ENCODE results near the gene PSAP.

- TF ChIP-seq POLR2A (IDR thresholded peaks at IDR 0.05) = no peak
- TF ChIP-seq, protein P1, sequence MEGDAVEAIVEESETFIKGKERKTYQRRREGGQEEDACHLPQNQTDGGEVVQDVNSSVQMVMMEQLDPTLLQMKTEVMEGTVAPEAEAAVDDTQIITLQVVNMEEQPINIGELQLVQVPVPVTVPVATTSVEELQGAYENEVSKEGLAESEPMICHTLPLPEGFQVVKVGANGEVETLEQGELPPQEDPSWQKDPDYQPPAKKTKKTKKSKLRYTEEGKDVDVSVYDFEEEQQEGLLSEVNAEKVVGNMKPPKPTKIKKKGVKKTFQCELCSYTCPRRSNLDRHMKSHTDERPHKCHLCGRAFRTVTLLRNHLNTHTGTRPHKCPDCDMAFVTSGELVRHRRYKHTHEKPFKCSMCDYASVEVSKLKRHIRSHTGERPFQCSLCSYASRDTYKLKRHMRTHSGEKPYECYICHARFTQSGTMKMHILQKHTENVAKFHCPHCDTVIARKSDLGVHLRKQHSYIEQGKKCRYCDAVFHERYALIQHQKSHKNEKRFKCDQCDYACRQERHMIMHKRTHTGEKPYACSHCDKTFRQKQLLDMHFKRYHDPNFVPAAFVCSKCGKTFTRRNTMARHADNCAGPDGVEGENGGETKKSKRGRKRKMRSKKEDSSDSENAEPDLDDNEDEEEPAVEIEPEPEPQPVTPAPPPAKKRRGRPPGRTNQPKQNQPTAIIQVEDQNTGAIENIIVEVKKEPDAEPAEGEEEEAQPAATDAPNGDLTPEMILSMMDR (IDR thresholded peaks at IDR 0.05) = no peak
Measured at GRCh38 chr10:71801361-71801760, 49.7 kb downstream of the PSAP start.

All from body of pancreas (tissue), 4 donors.